Sigmoid colon (tissue), 7 donors: Measurements from ENCODE around the gene MDK. TPM values are rescaled to one million over a fixed set of nuclear protein-coding genes. Genes with fewer than 3 reads are reported as not detected.

ENCODE experiments used
- DNase-seq: peaks from one replicate; pipeline ENCODE4 v3.0.0-alpha.2; 2019
- H3K27ac ChIP-seq, 4 donors: fragments of 200-600 bp; sonication (generic); one replicate each; pipeline ENCODE4 v1.5.1; 2016 to 2019; ENCODE audit warnings: mild to moderate bottlenecking in 1 of 4
- H3K27me3 ChIP-seq, 3 donors: fragments of 200-600 bp; sonication (generic); one replicate each; pipeline ENCODE4 v1.5.1; 2019; ENCODE audit warnings: mild to moderate bottlenecking in 1 of 3
- H3K36me3 ChIP-seq, 4 donors: fragments of 200-600 bp; sonication (generic); one replicate each; pipeline ENCODE4 v1.5.1; 2016 to 2019
- H3K4me1 ChIP-seq, 4 donors: fragments of 200-600 bp; sonication (generic); one replicate each; pipeline ENCODE4 v1.5.1; 2017 to 2019
- H3K4me3 ChIP-seq, 4 donors: fragments of 200-600 bp; sonication (generic); one replicate each; pipeline ENCODE4 v1.5.1; 2017 to 2019; ENCODE audit warnings: mild to moderate bottlenecking in 2 of 4, moderate library complexity in 1 of 4
- H3K9me3 ChIP-seq, 4 donors: fragments of 200-600 bp in 3 of 4; sonication (generic) in 3 of 4; one replicate each; pipeline versions ENCODE4 v1.5.1 to v1.6.1; 2013 to 2019
- CTCF ChIP-seq, 4 experiments: fragments of 450-650 bp in 3 of 4; fragments of 200-600 bp in 1 of 4; IDR thresholded peaks; one replicate each; pipeline ENCODE4 v1.5.1; 2016 to 2019; ENCODE audit warnings: antibody characterized with exemption in 4 of 4, mild to moderate bottlenecking in 3 of 4, moderate library complexity in 2 of 4
- EP300 ChIP-seq, 4 donors: sonication (generic); formaldehyde crosslinking; IDR thresholded peaks; one replicate each; pipeline ENCODE4 v1.6.1; 2017; ENCODE audit warnings: antibody characterized with exemption in 4 of 4
- POLR2A ChIP-seq, 2 donors: fragments of 450-650 bp; IDR thresholded peaks; one replicate each; pipeline ENCODE4 v1.6.1; 2016; ENCODE audit warnings: antibody characterized with exemption in 2 of 2, mild to moderate bottlenecking in 2 of 2, moderate library complexity in 2 of 2
- POLR2AphosphoS5 ChIP-seq, 4 donors: sonication (generic); formaldehyde crosslinking; IDR thresholded peaks; one replicate each; pipeline ENCODE4 v1.6.1; 2017; ENCODE audit warnings: antibody characterized with exemption in 4 of 4
- WGBS, 2 donors: extraction: QIAGEN DNeasy Blood & Tissue Kit; methylation state at CpG; one replicate each; pipeline ENCODE4 v1.1.7; 2013; 5-methylcytosine and 5-hydroxymethylcytosine counted together
- intact Hi-C: fragments of 100-400 bp; cut with DNase I; formaldehyde crosslinking; loops from one replicate; pipeline ENCODE4 v1.15.1; 2023
- polyA plus RNA-seq, 3 donors: library from polyadenylated mRNA; stranded (reverse); fragments of 200-250 nt; gene quantifications; one replicate each; pipeline ENCODE4 v1.2.3, GENCODE V29; 2013
- total RNA-seq, 4 donors: library from RNA; depleted of rRNA; stranded (reverse); fragments of >200 nt; gene quantifications; one replicate each; pipeline ENCODE4 v1.1.0, GENCODE V29; 2016
- donor health status: healthy with polysubstance abuse.
- donor health status: Bipolar disorder and iron deficiency.
- donor health status: healthy.

Gene MDK
- total and polyA plus RNA-seq, 7 donors: 10.7 to 403 (median 49.9) TPM

- Histone ChIP-seq H3K27me3 (peaks cover 9 to 71% (median 38%) of the 10 kb centered on the region in 3 donors), H3K4me3 (peak overlapping the region in 3 of 4 donors; percentile 60 to 77 (median 71)), H3K4me1 (peaks cover 0 to 39% (median 32%) of the 10 kb centered on the region in 4 donors), H3K9me3 (no peaks in the 10 kb centered on the region), H3K27ac (no peak overlapping the region), H3K36me3 (peaks cover 0 to 4% (median 0%) of the 10 kb centered on the region in 4 donors)
- TF ChIP-seq POLR2A (IDR thresholded peaks at IDR 0.05) (no peak), CTCF (IDR thresholded peaks at IDR 0.05) (peak in 2 of 4 experiments; percentile 35 to 36)
- 44 to 59% methylated on average over 18 of the region's 18 CpGs for WGBS, 2 donors
- intact Hi-C loops: no loop called here
- peak; percentile 56 for DNase-seq
Observed at GRCh38 chr11:46382646-46383403, 1.4 kb downstream of the MDK start.

- 55 to 81% methylated on average over 7 of the region's 7 CpGs for WGBS, 2 donors
- no peak for TF ChIP-seq CTCF (IDR thresholded peaks at IDR 0.05)
- TF ChIP-seq EP300 (IDR thresholded peaks at IDR 0.05): no peak
- no peak for TF ChIP-seq POLR2AphosphoS5 (IDR thresholded peaks at IDR 0.05)
- no peak for TF ChIP-seq POLR2A (IDR thresholded peaks at IDR 0.05)
- H3K27ac ChIP-seq: no peak overlapping the region
- no peak for DNase-seq
- H3K4me3 ChIP-seq: no peak overlapping the region
- H3K36me3 ChIP-seq: no peaks in the 10 kb centered on the region
- intact Hi-C loops: no loop called here
- H3K27me3 ChIP-seq: peaks cover 9 to 76% (median 43%) of the 10 kb centered on the region in 3 donors
- peaks cover 0 to 39% (median 32%) of the 10 kb centered on the region in 4 donors for H3K4me1 ChIP-seq
- H3K9me3 ChIP-seq: no peaks in the 10 kb centered on the region
Observed at GRCh38 chr11:46383404-46383758, 1.9 kb downstream of the MDK start.

- Histone ChIP-seq H3K9me3 (no peaks in the 10 kb centered on the region), H3K27me3 (peaks cover 12 to 84% (median 51%) of the 10 kb centered on the region in 3 donors), H3K4me3 (no peak overlapping the region), H3K27ac (no peak overlapping the region), H3K36me3 (no peaks in the 10 kb centered on the region), H3K4me1 (peaks cover 0 to 39% (median 32%) of the 10 kb centered on the region in 4 donors)
- TF ChIP-seq CTCF (IDR thresholded peaks at IDR 0.05) (no peak), POLR2A (IDR thresholded peaks at IDR 0.05) (no peak), EP300 (IDR thresholded peaks at IDR 0.05) (no peak), POLR2AphosphoS5 (IDR thresholded peaks at IDR 0.05) (no peak)
- intact Hi-C loops: no loop called here
- no peak for DNase-seq
- WGBS, 2 donors: 43 to 81% methylated on average over 12 of the region's 12 CpGs
Observed at GRCh38 chr11:46383974-46384701, 2.7 kb downstream of the MDK start.

GRCh38 chr11:46385169-46386004 lies 3.9 kb downstream of the MDK start:
- H3K27me3 ChIP-seq: peaks cover 24 to 97% (median 63%) of the 10 kb centered on the region in 3 donors
- peaks cover 0 to 39% (median 33%) of the 10 kb centered on the region in 4 donors for H3K4me1 ChIP-seq
- H3K27ac ChIP-seq: no peak overlapping the region
- no peak for DNase-seq
- H3K9me3 ChIP-seq: no peaks in the 10 kb centered on the region
- 93 to 95% methylated on average over 47 of the region's 47 CpGs for WGBS, 2 donors
- TF ChIP-seq POLR2A (IDR thresholded peaks at IDR 0.05): no peak
- intact Hi-C loops: loop anchor here (5.0 kb wide), 1 partner anchor 152 kb away; no protein-coding TSS in a partner anchor
- no peak overlapping the region for H3K4me3 ChIP-seq
- H3K36me3 ChIP-seq: no peaks in the 10 kb centered on the region
